Muscle of arm (tissue), 14 donors: ENCODE measurements around the gene GAS2. TPM values are rescaled to one million over a fixed set of nuclear protein-coding genes. Genes with fewer than 3 reads are reported as not detected.
A peak's percentile ranks its signal among the peaks of the same experiment; 100 is the strongest.
"Not testable (repeated sequence)": the region's sequence is repeated elsewhere in the genome, so short reads cannot be mapped to it uniquely, and the experiment has no call there.

Source experiments
- DNase-seq: peaks from one replicate; pipeline ENCODE4 v3.0.0-alpha.2; 2013
- long read RNA-seq, 11 donors: transcript quantifications; one replicate each; lab custom pipeline, GENCODE V29; 2026
- polyA plus RNA-seq, 12 donors: library from polyadenylated mRNA; unstranded; fragments of 120-200 nt; gene quantifications; one replicate each; pipeline ENCODE4 v1.2.1, GENCODE V29; 2013; ENCODE audit not compliant: insufficient read length in 12 of 12

GAS2 gene
- 10 to 100 TPM in 10 of 12 donors, 1 to 10 TPM in 1, not detected in 1; 9.3 to 34.4 (median 17.9) TPM for polyA plus RNA-seq
- long read RNA-seq, donor 1, partial matches to known transcripts: 105 of 108 reads
- long read RNA-seq, donor 1, other reads (novel, unspliced or antisense): 0 of 108 reads
- long read RNA-seq, donor 2, transcript GAS2-202 (8 exons, 2,286 nt): major isoform, 7 of 10 reads
- long read RNA-seq, donor 2, partial matches to known transcripts: 0 of 10 reads
- long read RNA-seq, donor 2, other reads (novel, unspliced or antisense): 0 of 10 reads
- long read RNA-seq, donor 3, partial matches to known transcripts: 0 of 3 reads
- long read RNA-seq, donor 3, other reads (novel, unspliced or antisense): 0 of 3 reads
- long read RNA-seq, donor 4, partial matches to known transcripts: 0 of 2 reads
- long read RNA-seq, donor 4, other reads (novel, unspliced or antisense): 0 of 2 reads
- long read RNA-seq, donor 5: 0 reads
- long read RNA-seq, donor 6, partial matches to known transcripts: 0 of 4 reads
- long read RNA-seq, donor 6, other reads (novel, unspliced or antisense): 0 of 4 reads
- long read RNA-seq, donor 7, partial matches to known transcripts: 0 of 4 reads
- long read RNA-seq, donor 7, other reads (novel, unspliced or antisense): 0 of 4 reads
- long read RNA-seq, donor 8, partial matches to known transcripts: 50 of 55 reads
- long read RNA-seq, donor 8, other reads (novel, unspliced or antisense): 0 of 55 reads
- long read RNA-seq, donor 9, transcript GAS2-211 (1 exons, 895 nt): major isoform, 5 of 5 reads
- long read RNA-seq, donor 9, partial matches to known transcripts: 0 of 5 reads
- long read RNA-seq, donor 9, other reads (novel, unspliced or antisense): 0 of 5 reads
- long read RNA-seq, donor 10, transcript GAS2-211 (1 exons, 895 nt): major isoform, 5 of 31 reads
- long read RNA-seq, donor 10, partial matches to known transcripts: 21 of 31 reads
- long read RNA-seq, donor 10, other reads (novel, unspliced or antisense): 0 of 31 reads
- long read RNA-seq, donor 11, transcript GAS2-202 (8 exons, 2,286 nt): major isoform, 5 of 6 reads
- long read RNA-seq, donor 11, partial matches to known transcripts: 0 of 6 reads
- long read RNA-seq, donor 11, other reads (novel, unspliced or antisense): 0 of 6 reads

DNA sequence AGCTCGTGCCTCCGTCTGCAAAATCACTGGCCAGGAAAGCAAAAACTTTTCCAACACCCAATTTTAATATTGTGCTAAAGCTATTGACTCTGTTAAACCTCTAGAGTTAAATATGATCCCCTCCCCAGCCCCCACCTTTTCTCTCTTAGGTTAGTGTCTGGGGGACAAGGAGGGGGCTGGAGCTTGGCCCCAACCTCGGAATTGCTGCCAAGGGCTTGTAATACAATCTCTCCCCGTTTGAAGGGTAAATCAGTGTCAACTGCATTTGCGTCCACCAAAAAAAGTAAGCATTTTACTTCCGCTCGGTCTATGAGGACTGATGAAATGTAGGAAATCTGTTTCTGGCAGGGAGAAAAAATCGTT is at the start of gene GAS2:
TSS of gene GAS2 (plus strand) at position 287 of the 363 bp plus-strand sequence. CDS start 8,259 bp downstream, outside the sequence.
- peak; percentile 79 for DNase-seq

DNA sequence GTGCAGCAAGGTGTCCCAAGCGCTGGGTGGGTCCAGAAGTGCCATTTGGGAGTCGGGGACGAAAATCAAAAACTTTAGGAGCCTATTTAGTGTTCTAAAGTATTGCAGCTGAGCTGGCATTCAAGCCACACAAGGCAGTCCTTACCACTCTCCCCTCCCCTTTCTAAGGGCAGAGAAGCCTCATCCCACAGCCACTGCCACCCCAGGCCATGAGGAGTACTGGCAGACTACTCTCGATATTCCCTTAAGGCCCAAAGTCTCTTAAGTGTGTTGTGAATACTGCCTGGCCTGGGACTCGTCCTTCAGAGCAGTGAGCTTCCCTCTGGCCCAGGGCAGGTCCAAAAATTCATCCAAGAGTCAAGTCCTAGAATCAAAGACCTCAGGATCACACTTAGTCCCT is 48.5 kb upstream of the GAS2 start:
- no peak for DNase-seq

DNA sequence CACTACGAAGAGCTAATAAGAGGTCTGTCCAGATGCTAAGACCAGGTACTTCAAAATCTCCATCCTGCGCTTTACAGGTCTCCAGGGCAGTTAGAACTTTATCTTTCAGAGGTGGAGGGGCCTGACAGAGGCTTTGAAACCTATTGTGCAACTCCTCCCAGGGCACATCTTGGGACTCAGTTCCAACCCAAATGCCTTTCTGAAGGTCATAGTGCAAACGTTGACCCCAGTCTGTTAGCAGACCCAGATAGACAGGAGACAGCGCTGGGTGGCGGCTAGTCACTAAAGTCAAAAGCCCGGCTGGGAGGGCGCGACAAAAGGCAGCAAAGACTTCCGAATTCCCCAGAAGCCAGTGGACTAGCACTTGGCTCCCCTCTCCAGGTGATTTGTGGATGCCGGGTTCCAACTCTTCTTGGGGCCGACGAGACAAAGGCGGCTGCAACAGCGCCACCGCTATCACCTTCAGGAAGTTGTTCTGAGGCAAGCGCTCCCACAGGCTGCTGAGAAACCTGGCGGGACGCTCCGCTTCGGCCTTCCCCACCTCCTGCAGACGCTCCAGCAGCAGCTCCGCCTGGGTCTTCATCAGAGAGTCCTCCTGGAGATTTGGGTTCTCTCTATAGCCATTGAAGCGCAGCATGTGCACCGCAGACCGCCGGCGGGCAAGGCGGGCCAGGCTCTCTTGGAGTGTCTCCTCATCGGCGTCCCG is 41.5 kb upstream of the GAS2 start:
- DNase-seq: no peak

DNA sequence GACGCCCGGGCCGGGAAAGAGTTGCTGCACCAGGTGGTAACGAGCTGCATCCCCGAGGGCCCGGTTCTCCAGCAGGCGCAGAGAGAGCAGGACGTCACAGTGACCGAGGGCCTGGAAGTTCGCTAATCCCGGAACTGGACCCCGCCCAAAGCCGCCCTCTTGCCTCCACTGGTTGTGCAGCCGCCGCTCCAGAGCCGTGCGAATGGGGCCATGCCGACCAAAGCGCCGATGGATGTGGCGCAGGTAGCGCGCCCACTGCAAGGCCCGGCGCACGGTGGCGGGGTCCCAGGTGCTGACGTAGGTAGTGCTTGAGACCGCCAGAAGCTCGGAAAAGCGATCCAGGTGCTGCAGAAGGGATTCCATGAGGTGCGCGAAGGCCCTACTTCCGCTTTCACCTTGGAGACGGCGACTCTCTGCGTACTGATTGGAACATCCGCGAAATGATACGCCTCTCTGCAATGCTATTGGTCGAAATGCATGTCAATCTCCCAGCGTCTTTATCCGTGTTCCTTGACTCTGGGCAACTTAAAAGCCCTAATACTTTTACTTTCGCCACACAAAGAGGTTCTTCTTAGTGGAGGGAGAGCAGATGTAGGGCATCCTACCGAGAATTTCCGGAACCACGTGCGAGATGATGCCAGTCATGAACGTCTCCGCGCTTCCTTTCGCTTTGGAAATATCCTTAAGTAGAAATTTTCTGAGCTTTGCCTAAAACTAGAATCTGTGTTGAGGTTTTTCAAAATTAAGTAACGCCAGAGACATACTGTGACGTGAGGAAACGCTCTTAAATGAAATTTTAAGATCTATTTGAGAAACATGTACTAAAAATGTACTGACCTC is 40.7 kb upstream of the GAS2 start, which contains the start of gene FANCF:
TSS of gene FANCF (minus strand) at position 376 of the 840 bp plus-strand sequence. CDS start at position 363, 13 bp downstream.
- peak; percentile 99 for DNase-seq

DNA sequence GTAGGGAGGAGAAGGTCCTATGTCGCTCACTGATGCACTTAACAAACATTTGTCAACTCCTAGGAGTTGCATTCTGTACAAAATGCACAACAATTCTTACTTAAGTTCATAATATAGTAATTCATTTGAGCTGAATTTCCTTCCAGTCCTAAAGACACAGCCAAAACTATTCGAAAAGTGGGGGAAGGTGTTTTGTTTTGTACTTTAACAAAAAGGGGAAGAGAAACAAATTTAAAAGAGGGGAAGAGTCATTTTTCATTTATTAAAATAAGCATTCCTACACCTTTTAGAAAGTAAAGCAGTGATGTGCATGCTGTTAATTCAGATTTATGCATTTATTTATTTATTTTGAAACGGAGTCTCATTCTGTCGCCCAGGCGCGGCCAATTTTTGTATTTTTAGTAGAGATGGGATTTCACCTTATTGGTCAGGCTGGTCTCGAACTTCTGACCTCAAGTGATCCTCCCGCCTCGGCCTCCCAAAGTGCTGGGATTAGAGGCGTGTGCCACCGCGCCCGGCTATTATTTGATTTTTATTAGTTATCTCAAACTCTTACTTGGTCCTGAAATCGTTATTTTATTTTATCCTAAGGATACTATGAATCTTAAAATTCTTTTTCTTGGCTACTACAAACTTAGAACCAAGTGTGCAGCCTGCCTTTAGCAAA is 39.7 kb upstream of the GAS2 start:
- DNase-seq: no peak

DNA sequence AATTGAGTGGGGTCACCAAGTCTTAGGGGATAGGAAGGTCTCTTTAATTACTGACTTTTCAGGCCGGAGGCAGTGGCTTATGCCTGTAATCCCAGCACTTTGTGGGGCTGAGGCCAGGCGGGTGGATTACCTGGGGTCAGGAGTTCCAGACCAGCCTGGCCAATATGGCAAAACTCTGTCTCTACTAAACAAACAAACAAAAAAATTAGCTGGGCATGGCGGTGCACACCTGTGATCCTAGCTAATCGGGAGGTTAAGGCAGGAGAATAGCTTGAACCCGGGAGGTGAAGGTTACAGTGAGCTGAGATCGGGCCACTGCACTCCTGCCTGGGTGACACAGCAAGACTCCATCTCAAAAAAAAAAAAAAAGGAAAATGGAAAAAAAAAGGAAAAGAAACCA is 39.0 kb upstream of the GAS2 start:
- no peak for DNase-seq

DNA sequence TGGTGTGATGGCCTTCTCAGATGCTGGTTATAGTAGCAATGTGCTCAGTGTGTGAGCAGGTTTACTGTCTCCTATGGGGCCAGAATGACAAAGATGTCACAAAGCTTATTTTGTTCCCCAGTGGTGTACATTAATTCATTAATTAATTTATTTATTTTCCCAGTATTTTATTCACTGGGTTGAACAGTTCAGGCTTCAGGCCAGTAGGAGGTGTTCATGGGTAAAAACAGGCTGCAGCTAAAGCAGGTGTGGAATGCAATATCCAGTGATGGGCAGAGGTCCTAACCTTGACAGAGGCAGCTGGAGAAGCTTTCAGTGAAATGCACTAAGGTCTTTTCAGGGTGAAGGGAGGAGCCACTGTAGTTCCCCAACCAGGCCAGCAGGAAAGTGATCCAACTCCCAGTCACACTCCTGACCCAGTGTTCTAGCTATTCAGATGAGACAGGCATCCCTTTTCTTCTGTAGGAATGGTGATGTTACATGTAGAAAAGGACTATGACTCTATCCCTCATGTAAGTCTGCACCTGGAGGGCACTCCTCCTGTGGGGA is 33.0 kb upstream of the GAS2 start:
- no peak for DNase-seq

DNA sequence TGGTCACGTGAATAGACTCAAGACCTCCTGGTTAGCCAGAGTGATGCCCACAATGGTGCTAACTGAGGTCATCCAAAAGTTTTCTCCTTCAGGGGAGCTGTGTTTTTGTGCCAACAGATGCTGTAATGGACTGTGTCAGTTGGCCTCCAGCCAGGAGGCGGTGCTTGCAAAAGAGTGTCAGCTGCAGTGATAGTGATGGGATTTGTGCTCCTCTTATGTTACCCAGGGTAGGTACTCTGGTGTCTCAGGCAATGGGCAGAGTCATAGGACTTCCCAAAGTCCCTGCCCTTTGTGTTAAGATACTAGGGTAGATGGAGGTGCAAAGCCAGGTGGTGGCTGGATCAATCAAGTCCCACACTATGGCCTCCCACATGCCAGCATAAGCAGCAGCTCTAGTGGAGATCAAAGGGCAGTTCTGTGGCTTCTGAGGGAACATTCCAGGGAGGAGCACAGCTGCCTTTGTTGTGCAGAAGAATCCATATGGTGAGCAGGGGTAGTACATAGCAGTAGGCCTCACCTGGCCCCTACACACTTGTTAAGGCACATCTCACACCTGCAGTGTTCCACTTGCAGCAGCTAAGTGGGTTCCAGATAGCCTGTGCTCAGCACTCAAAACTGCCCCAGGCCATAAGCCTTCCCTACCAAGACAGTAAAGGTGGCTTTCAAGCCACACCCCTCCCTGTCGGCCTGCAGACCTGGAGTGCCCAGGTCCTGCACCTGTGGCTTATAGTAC is 31.3 kb upstream of the GAS2 start:
- DNase-seq: no peak

DNA sequence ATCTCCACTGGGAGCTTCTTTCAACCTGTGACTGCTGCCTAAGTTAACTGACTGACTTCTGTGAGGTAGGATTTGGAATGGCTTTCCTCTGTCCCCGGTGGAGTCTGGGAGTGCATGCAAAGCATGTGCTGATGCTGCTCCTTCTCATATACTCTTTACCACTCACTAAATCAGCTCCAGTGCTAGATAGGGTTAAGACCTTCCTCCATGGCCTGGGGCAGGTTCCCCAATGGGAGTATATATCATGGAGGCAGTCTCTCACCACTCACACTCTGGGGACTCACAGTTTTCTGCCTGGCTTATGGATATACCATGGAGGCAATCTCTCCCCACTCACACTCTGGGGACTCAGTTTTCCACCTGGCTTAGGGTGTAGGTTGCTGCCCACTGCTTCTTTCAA is 30.7 kb upstream of the GAS2 start:
- no peak for DNase-seq

DNA sequence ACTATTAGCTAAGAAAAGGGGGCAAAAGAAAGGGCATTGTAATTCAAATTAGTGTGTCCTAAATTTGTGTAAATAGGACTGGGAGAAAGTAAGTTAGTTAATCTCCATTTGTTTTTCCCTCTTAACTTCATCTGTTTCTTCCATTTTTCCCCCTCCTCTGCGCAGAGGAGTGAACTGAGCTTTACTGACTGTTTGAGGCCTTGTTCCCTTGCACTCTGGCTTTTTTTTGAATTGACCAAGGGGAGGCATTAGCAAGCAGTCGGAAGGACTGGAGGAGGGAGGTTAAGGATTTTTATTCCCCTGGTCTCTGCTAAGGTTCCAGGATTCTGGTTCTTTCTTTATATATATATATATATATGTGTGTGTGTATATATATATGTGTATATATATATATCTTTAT is 25.5 kb upstream of the GAS2 start:
- DNase-seq: no peak

DNA sequence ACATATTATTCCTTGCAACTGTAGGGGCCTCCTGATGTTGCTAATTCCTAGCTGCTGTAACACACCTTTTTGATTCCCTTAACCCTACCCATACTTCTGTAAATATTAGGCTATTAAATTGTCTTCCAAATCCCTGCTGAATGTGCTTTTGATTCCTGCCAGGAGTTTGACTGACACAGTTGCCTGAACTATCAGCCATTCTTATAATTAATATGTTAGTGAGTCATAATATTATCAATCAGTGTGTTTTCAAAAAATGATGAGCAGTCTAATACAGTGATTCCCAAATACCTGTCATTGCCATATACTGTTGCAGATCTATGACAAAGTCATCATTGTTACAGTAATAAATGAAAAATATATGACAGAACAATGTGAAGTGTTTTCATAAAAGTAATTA is 24.9 kb upstream of the GAS2 start:
- no peak for DNase-seq

DNA sequence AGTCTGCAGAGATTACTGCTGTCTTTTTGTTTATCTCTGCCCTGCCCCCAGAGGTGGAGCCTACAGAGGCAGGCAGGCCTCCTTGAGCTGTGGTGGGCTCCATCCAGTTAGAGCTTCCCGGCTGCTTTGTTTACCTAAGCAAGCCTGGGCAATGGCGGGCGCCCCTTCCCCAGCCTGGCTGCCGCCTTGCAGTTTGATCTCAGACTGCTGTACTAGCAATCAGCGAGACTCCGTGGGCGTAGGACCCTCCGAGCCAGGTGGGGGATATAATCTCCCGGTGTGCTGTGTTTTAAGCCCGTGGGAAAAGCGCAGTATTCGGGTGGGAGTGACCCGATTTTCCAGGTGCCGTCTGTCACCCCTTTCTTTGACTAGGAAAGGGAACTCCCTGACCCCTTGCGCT is 14.1 kb upstream of the GAS2 start:
- DNase-seq: not testable (repeated sequence)

DNA sequence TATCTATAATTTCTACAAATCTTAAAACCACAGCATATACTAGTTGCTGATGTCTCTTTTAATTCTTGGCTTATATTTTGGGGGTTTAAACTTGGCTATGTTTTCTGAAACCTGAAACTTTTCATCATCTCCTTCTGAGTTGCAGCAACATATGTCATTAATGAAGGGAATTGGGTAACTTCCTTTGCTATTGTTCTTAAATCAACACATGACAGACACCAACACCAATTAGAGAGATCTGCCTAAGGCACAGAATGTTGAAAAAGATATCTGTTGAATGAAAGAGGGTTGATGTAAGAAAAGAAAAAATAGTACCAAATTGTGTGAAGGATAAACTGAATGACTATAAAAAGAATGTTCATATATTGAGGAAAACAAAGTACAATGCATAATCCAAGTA is 10.3 kb upstream of the GAS2 start:
- DNase-seq: no peak

DNA sequence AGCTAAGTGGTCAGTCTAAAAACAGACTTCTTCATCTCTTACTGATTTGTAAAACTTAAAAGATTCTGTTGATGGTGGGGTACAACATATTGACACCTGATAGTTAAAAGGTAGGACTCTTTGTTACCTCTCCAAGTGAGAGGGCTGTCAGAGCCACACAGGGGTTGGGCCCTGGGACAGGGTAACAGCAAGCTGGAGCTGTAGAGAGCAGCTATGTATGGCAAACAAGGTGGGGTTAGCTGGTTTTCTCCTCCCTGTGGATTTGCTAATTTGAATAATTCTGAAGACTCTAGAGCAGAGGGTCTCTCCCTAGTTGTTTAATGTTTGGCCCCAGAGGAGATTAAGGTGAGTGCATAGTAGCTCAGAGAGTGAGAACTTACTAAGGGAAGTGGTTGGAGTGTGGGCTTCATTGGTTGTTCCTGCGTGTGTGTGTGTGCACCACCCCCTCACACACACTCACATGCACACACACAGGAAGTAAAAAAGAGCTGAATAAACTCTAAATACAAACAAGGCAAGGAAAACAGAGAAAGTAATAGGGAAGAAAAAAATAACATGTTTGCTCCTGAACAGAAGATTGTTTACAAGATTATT is 9.2 kb upstream of the GAS2 start:
- no peak for DNase-seq

DNA sequence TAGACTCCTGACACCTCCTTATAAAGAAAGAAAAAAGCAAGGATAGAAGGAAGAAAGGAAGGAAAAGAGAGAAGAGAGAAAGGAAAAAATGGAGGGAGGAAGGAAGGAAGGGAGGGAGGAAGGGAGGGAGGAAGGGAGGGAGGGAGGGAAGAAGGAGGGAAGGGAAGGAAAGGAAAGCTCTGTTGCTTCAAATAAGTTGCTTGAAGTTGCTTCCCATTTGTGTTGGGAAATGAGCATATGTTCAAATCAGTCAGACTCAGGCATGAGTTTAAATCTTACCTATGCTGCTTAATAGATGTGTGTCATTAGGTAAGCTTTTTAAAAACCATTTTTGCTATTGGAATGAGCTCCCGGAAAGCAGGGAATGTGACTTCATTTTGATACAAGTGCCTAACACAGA is 6.6 kb upstream of the GAS2 start:
- no peak for DNase-seq

DNA sequence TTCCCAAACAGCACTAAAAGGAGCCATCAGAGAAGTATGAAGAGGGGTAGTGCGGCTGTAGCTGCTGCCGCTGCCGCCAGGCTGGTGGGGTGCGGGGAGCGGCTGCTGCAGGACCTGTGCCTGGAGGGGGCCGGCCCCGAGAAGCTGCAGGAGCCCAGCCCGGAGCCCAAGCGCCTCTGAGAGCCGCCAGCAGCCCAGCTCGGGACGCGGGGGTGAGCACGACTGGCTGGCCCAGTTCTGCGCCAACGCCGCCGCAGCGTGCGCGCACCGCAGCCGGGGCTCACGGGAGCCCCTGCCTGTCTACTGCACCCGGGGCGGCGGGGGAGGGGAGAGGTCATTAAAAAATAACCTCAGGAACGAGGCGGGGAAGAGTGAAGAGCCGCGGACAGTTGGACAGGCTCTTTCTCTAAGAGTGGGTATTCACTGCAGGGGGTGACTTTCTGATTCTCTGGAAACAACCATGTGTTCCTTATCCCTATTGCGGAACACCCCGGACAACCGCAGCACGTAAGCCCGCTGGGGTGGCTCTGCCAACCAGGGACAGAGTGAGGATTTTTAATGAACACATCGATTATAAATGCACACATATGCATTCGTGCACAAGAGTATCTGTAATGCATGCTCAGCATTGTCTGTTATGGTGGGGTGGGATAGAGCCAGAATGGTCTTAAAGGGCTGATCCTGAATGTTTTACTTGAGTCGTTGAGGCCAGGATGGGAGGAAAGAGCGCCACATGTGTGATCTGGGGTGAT is 453 bp downstream of the GAS2 start:
- no peak for DNase-seq

DNA sequence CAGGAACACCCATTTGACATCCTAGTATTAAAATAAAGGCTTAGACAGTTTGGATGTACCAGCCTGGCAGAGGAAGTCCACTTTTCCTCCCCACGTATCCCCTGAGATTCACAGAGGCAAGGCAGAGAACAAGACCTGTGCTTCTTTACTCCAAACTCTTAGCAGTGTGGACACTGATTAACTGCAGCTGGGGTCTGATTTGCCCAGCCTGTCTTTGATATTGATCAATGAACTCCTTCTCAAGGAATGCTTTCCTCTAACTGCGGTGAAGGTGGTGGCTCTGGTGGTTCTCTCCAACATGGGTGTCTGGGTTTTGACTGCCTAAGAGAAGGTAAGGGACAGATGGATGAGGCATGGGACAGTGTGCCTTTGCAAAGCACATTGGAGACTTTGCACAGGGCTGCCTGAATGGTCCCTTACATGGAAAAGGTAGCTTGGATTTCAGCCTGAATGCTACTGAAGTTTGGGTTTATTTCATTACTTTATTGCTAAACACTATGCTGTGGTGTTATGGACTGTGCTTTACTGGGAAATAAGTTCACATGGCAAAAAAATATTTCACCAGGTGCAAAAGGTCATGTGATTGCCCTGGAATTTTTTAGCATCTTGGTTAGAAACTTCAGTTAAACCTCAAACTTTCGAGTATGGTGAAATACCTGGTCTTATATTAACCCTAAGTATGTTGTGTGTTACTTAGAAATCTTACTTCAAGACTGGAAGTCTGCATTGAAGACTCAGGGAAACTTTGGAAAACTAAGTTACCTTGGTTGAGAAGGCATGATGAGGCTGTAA is 1.8 kb downstream of the GAS2 start:
- DNase-seq: no peak
